Activated T-cell treated with anti-CD3 and anti-CD28 coated beads for 1 hour (primary cell): ENCODE data around the gene USH2A.

Experiments
- DNase-seq: peaks from one replicate; pipeline ENCODE4 v3.0.0-alpha.2; 2020; ENCODE audit warnings: low read depth

Gene USH2A

DNA sequence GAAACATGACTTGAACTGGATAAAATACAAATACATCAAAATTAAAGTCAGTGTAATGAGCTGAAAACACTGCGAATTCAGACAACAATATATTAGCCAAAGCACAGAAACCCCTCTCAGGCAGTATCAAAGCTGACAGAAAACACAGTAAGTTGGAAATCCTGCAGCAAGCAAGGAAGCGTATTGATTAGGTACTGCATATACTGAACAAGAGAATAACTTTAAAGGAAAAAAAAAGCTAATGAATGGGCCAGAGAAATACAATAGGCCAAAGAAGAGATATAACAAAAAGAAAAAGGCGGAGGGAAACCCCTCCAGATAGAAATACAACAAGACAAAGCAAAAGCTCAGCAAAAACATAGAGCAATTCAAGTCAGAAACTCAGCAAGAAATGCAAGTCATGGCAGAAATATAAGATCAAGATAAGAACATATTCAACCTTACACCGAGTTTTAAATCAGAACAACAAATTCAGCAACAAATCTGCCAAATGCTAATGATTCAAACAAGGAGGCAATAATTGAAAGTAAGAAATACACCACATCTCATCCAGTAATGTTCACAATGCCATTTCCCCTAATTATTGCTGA, 299.0 kb downstream of the USH2A start:
- no peak for DNase-seq

DNA sequence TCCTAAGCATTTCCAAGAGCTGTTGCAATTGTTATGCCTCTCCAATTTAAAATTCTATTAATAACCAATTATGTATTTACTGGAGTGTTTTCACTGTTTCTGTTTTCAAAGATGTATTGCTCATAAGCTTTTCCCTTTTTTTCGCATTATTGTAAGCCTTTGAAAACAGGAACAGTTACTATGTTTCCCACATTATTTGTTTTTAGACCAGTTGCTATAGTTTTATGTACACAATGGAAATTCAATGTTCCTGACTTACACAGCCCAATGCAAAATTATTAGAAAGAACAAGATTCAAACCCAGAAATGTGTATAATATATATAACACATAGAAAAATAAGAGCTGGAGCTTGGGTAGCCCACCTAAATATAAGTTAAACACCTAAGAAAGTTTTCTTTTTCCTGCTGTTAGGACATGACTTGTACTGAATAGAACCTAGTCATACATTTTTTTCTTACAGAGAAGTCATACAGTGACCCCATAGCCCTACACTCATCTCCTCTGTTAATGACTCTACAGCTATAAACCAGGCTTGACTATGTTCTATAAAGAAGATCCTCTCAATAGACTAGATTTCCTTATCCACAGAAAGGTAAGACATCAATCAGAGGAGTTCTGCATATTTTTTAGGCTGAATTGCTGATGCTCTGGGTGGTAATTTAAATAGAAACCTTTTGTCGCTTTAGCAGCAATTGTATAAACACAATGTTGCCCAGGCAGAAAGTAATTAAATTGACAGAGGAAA, 299.6 kb downstream of the USH2A start:
- no peak for DNase-seq

DNA sequence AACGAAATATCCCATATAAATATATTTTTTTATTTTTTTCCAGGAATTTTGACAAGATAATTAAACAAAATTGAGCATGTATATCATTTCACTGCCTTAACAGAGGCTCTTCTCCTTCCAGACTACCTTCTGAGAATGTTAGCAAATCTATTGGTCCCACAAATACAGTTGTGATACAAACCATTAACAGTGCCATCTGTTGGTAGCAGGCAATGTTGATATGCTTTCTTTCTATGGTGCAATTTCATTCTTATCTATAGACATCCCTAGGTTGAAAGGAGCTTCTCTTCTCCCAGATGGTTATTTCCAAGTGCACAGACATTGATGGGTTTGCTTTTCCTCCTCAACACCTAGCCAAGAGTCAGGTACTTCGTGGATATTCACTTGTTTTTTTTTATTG, 303.6 kb downstream of the USH2A start:
- no peak for DNase-seq

DNA sequence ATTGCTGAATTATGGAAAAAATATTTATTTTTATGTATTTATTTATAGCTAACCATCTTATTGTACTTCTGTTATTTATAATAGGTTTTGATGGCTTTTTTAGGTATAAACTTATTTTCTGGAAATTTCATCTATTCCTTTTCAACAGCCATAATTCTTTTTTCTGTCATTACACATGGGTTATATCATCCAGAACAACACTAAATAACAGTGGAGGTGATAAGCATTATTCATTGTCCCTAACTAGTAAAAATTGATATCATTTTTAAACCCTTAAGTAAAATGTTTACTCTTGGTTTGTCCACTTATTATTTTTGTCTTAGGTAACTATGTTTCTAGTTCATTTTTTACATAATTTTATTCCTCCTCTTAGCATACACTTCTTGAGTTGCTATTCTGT, 309.1 kb downstream of the USH2A start:
- DNase-seq, result no peak

DNA sequence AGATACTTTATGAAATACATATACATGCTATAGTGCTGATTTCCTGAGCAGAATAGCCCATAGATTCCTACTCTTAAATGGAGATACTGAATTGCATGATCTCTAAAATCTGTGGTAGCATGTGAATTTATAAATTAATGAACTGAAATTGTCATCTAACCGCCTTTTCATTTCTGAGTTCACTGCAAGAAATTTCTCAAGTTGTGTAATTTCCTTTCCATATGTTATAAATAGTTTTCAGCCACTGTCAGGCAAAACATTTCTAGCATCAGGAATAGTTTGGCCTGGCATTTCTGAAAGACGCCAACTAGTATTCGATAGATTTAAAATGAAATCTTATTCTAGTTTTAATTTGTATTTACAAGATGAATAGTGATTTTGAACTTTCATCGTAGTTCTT, 310.1 kb downstream of the USH2A start:
- DNase-seq, result no peak

DNA sequence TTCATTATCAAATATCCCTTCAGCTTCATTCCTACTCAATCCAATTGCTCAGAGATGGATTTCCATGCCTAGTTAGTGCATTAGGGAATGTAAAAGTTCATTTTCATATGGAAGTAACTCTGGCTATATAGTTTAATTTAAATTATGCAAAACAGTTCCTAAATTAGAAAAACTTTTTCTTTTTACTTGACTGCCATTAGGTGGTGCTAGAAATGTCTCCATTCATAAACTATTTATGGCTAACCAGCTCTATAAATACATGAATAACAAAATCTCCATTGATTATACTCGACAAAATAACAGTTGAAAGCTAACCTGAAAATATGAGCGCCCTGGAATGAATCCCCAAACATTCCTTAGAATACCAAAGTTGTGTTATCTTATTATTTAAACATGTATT, 311.4 kb downstream of the USH2A start:
- DNase-seq, result no peak

DNA sequence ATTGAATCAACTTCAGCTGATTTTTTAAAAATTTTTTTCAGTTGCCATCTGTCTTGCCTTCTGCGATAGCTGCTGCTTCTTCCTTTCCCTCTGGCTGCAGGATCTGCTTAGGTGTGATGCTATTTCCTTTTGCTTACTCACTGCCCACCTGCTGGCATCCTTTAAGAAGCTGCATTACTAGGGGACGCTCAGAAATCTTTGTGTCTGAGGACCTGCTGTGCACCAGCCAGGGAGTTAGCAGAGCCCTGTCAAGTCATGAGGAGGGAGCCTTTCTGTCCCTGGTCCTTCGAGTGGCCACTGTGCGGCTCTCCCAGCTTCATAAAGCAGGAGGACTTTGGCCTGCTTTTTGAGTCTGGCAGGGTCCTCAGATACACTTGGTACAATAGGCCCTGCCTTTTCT, 327.8 kb downstream of the USH2A start:
- no peak for DNase-seq

DNA sequence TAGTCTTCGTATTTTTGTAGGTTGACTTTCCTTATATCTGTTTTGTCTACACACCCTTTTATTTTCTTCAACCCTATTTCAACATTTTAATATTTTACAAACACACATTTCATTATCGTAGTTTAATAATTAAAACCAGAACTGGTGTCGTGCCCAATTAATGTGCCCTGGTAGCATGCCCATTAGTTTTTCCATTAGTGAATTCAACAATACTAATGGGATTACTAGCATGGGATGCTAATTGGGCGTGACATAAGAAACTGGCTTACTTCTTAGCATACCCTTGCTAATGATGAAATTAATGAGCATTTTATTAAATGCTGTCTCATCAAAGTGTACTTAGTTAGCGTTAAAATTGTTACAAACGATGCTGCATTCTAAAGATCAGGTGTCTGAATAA, 332.7 kb downstream of the USH2A start:
- no peak for DNase-seq

DNA sequence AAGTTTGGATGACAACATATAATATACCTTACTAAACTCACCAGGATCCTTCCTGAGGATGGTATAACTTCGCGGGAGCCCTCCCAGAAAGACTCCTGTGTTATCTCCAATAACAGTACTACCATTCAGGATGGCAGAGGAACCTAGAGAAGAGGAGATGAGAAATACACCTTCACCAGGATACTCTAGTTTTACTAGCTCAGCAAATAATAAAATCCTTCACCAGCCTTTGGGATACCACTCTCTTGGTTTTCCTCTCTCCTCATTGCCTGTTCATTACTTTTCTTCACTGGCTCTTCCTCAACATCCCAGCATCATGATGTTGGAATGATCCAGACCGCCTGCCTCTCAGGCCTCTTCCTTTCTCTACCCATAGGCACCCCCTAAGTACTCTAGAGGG, 336.6 kb downstream of the USH2A start:
- no peak for DNase-seq

DNA sequence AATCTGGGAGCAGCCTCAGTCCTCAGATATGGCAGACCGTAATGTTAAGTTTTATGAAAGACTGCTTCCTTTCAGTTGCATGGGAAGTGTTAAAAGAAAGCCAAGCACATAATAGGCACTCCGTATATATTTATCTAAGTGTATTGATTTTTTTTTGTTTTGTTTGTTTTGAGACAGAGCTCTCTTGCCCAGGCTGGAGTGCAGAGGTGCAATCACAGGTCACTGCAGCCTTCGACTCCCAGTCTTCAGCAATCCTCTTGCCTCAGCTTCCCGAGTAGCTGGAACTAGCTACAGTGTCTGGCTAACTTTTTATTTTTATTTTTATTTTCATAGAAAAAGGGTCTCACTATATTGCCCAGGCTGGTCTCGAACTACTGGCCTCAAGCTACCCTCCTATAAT, 341.8 kb downstream of the USH2A start:
- no peak for DNase-seq

DNA sequence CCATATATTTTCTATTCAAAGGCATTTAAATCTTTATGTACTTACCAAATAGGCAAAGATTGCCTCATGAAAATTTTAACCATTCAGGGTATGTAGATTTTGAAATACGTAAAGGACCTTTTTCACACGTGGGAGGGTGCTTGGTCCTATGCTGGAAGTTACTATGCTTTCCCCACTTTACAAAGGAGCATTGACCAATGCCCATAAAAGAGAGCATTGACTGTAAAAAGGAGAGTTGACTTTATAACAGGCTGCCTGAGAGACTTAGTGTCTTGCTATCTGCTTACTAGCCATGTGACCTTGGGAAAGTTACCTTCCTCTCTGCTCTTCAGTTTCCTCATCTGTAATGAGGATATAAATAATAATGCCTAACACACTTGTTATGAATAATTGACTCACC, 346.5 kb downstream of the USH2A start:
- DNase-seq, result no peak

DNA sequence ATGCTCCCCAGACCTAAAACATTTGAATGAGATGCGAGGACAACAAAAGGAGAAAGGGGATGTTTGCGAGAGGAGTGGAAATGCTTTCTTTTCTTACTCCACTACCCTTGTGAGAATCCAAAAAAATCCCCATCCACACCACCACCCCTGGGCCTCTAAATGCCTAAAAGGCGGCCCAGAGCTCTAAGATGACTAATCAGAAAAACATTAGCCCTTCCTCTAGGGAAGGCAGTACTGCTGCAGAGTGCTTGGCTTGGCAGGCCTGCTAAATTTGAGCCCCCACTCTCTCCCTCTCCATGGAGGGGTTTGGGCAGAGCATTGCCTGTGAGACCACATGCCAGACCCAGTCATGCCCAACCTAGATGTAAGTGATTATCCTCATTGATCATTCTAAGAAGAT, 347.9 kb downstream of the USH2A start:
- DNase-seq, result no peak

DNA sequence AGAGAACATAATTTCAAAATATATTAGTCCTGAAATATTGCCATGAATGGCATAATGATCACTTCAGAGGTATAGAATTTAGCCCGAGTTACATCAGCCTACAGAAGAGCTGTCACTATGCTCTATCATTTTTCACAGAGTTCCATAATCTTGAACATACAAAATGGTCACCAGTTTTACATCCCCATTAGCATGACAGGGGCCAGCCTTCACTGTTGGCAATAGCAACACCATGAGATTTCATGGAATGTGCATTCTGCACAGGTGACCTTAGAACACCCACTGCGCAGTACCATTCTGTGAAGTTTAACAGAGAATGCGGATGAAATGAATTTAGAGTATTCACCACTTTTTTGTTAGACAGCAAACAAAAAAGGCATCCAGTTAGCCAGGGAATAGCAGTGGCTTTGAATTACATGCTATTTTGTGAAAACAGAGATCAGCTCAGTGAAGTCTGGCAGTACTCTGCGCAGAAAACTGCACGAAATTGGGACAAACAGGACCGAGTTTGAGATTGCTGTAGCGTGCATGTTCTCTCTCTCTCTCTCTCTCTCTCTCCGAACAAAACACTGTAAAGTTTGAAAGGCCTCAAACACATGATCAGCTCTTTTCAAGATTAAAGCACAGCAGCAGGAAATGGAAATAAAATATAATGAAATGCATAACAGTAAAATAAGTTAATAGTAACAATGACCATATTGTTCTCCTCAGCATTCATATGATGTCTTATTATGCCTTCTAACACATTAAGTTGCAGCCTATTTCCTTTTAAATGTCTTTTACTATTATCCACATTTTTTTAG, 349.3 kb downstream of the USH2A start:
- no peak for DNase-seq

DNA sequence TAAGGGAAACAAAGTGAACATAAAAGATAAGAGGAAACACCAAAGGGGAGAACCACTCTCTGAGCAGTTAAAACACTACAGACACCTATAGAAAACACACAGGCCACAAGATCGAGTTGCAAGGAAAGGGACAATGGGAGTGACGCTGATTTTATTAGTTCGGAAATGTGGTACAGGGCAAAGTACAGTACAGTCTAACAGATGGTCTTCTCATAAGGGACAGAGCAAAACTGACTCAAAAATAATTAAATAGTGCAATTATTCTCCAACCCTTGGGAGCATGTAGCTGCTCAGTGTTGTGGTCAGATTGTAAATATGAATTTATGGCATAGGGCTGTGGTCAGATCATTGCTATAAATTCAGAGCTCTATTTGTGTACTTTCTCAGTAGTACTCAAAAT, 352.0 kb downstream of the USH2A start:
- DNase-seq, result no peak

DNA sequence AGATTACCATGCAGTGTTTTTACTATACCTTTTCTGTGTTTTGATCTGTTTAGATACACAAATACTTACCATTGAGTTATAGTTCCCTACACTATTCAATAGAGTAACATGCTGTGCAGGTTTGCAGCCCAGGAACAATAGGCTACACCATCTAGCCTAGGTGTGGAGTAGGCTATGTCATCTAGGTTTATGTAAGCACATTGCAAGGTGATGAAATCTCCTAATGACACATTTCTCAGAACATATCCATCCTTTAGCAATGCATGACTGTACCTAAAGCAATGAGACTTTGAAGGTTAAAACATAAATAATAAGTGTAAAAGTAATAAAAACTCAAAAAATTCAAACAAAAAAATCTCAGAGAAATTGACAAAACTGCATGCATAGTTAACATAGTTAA, 358.6 kb downstream of the USH2A start:
- no peak for DNase-seq

DNA sequence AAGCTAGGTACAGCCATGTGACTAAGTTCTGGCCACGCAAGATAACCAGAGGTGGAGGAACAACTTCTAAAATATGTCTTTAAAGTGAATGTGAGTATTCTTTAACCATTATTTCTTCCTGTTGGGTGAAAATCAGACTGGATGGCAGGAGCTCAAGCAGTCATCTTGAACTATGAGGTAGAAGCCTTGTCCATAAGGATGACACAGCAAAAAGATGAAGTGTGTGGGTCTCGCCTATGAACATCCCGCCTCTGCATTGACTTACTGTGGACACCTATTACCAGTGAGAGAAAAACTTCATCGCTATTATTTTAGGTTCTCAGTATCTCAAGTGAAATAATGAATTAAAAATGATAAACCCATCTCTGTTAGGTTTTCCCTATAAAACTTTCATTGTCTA, 365.3 kb downstream of the USH2A start:
- DNase-seq, result no peak

DNA sequence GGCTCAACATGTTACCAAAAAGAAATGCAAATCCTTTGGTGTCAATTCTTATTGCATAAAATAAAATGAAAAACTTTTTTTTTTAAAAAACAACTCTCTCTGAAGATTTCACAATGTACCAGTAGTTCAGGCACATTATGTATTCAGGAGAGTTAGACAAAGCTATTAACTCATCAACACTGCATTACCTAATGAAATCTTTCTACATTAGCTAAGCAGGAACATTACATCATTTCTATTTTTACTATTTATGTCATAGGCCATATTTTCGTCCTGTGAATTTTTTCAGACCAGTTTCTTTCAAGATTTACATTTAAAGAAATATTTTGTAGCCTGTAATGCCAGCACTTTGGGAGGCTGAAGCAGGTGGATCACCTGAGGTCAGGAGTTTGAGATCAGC, 366.2 kb downstream of the USH2A start:
- no peak for DNase-seq

DNA sequence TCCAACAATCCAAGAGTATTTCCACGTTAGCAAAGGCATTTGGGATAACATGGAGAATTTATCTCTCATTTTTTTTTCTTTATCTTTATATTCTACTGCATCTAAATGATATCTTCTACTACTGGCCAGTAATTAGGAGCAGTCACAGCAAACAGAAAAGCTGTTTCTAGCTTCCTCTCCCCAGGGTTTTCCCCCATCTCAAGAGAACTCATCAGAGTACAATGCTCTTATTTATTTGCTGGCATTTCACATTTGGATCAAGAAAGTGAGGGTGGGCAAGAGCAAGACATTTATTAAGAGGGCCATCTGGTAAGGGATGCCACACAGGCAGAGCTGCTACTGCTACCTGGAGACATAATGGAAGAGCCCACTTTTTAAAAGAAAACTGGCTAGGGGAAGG, 368.2 kb downstream of the USH2A start:
- DNase-seq, result no peak

DNA sequence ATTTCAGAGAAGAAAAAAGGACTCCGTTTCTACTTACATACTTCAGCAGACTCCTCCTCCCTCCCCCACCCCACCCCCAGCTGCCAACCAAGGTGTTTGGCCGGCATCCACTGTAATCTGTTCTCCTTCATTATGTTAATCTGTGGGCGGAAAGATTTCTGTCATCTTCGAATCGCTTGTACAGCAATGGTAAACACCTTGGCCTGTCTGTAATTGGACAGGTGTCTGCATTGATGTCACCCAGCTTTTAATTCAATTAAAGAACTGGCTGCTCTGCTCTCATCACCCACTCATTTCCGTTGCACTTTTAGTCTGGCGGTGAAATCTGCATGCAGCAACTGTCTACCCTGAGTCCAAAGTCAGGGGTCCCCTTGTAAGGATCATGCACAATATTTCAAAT, 368.6 kb downstream of the USH2A start:
- DNase-seq, result no peak

DNA sequence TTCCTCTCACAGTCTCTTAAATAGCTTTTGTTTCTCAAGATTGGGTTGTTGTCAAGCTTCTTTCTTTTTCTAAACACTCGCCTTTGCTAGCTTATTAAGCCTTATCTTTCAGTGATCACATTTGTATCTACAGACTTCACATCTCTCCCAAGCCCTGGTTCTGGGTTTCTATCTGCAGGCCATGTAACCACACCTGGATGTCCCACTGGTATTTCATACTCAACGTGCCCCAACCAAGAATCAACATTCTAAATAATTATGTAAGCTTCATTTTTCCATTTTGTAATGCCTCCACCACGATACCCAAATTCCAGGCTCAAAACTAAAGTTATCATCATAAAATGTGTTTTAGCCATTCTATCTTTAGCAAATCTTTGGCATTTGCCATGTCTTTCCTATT, 372.2 kb downstream of the USH2A start:
- DNase-seq, result no peak

DNA sequence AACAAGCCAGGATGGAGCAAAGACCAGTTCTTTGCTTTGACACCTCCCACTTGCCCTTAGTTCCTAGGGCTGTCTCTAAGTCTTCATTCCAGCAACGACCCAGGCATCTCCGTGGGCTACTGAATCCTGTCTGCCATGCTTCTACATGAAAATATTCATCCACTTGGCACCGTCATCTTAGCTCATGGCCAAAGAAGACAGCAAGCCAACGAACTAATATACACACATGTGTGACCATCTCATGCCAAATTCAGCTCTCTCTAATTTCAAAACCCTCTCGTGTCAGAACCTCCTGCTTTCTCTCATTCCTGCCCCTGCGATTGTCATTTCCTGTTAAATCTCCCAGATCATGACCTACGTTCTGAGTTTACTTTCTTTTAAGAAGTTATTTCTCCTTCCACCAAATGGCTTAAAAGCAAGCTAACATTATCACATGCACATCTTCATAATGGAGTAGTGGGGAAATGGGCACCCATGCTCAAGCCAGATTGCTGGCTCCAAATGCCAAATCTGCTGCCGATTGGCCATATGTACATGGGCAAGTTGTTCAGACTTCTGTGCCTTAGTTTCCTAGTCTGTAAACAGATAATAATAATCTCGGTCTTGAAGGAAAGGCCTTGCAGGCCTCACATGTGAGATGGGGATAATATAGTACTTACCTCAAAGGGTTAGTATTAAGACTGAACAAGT, 373.4 kb downstream of the USH2A start:
- DNase-seq, result no peak

DNA sequence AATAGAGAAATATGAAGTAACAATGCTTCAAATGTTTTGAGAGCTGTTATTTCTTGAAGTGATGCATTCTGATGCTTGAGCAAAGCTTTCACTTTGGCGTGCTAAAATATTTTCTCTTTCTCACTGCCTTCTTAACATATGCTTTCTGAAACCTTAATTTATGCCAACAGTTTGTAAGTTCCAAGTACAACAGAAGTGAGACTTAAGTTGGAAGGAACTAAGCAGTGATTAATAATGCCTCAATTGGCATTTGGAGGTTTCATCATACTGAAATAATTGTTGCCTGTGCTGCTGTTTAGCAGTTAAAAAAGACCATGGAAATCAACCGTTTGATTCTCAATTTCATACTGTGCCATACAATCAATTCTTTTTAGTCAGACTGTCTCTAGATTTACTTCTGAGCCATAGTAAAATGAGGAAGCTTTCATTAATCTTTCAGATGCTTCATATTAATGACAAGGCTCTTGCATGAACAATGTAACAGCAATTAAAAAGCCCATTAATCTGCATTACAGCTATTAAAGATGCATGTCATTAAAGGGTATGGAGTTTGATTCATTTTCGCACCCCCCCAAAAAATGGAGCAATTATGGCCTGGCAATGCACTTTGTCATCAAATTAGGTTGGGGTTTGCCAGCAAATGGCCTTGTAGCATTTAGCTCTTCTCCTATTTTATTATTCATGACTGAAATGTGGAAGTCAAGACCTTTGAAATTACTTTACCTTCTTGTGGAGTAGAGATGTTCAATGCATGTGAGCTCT, 375.3 kb downstream of the USH2A start:
- no peak for DNase-seq
